ENCODE data around the gene ZNF385D. TPM values are rescaled to one million over a fixed set of nuclear protein-coding genes. Genes with fewer than 3 reads are reported as not detected.
A peak's percentile ranks its signal among the peaks of the same experiment; 100 is the strongest.

ZNF385D gene
- total RNA-seq, 3 donors from 2014 or later: 3.2 to 4.3 (median 3.8) TPM

DNA sequence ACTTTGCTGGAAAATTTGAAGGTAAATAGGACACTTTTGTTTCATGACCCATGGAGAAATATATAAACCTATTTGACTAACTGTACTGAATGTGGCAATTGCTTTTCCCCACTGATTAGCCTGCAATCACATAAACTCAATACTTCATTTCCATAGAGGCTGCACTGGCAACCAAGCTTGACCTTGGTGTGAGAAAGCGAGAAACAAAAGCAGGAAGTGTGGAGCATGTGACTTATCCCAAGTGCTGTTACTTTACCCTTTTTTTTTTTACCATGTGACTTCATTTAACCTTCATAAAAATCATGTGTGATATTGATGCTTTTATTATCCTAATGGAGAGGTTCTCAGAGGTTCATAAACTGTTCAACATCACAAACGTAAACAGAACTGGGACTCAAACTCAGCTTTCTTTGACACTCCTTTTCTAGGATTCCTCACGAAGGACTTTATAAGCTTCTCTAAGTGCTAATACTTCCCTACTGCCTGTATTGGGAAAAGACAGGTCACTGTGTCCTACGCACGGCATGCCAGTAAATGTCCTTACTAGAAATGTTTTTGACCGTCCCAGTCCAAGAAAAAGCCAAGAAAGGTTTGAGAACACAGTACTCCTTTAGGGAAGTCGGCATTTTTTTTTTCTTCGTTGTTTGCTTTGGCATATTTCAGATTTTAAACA is 34.9 kb upstream of the ZNF385D start:
- H3K4me3 ChIP-seq: no peak overlapping the region
- no peaks in the 10 kb centered on the region for H3K9me3 ChIP-seq
- H3K36me3 ChIP-seq: no peaks in the 10 kb centered on the region
- peak overlapping the region; percentile 43 to 53 for H3K27ac ChIP-seq
- no peak for TF ChIP-seq POLR2A (IDR thresholded peaks at IDR 0.05)
- TF ChIP-seq, protein P1, sequence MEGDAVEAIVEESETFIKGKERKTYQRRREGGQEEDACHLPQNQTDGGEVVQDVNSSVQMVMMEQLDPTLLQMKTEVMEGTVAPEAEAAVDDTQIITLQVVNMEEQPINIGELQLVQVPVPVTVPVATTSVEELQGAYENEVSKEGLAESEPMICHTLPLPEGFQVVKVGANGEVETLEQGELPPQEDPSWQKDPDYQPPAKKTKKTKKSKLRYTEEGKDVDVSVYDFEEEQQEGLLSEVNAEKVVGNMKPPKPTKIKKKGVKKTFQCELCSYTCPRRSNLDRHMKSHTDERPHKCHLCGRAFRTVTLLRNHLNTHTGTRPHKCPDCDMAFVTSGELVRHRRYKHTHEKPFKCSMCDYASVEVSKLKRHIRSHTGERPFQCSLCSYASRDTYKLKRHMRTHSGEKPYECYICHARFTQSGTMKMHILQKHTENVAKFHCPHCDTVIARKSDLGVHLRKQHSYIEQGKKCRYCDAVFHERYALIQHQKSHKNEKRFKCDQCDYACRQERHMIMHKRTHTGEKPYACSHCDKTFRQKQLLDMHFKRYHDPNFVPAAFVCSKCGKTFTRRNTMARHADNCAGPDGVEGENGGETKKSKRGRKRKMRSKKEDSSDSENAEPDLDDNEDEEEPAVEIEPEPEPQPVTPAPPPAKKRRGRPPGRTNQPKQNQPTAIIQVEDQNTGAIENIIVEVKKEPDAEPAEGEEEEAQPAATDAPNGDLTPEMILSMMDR (IDR thresholded peaks at IDR 0.05): no peak
- TF ChIP-seq POLR2AphosphoS5 (IDR thresholded peaks at IDR 0.05): no peak
- intact Hi-C loops (cut with DNase I; ENCODE audit: low total_unique reads): no loop called here
- no peaks in the 10 kb centered on the region for H3K4me1 ChIP-seq
- no peak for DNase-seq (ENCODE audit: low spot score in 2 of 2)
- H3K27me3 ChIP-seq: no peaks in the 10 kb centered on the region

DNA sequence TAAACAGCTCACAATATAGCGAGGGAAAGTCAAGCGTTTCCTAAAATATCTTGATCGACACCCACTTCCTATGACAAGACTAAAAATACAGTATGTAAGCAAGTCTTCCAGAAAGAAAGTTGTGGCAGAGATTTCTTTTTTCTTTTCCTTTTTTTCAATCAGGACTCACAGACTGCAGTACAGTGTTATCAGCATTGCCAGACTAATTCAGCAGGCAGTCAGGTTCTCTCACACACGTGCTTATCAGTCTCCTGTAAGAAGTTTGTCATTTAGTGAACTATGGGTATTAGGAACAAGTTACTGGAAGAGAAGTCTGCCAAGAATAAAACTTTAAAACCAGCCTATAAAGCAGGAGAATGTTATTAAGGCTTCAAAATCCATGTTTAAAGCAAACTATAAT is 32.8 kb upstream of the ZNF385D start:
- TF ChIP-seq POLR2A (IDR thresholded peaks at IDR 0.05) (no peak), POLR2AphosphoS5 (IDR thresholded peaks at IDR 0.05) (no peak)
- TF ChIP-seq, protein P1 (IDR thresholded peaks at IDR 0.05): no peak
- Histone ChIP-seq H3K27ac (no peak overlapping the region), H3K4me3 (no peak overlapping the region), H3K4me1 (no peaks in the 10 kb centered on the region), H3K36me3 (no peaks in the 10 kb centered on the region), H3K27me3 (no peaks in the 10 kb centered on the region), H3K9me3 (no peaks in the 10 kb centered on the region)
- intact Hi-C loops (cut with DNase I; ENCODE audit: low total_unique reads): no loop called here
- no peak for DNase-seq (ENCODE audit: low spot score in 2 of 2)

DNA sequence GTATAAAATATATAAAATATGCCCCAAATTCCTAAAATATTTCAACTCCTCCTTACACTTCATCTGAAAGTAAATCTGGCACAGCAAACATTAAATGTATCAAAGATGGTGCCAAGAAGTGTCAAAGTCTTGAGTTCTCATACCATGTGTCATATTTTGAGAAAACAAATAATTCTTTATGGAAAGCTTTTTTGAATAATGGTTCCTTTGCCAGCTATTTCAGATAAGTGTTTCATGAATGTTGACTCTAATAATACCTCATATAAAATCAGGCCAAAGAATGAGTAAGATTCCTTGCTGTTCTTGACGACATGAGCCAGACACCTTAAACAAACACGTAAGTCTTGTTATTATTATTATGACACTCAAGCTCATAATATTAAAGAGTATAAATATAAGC is 30.3 kb upstream of the ZNF385D start:
- TF ChIP-seq POLR2AphosphoS5 (IDR thresholded peaks at IDR 0.05) (no peak), POLR2A (IDR thresholded peaks at IDR 0.05) (no peak)
- TF ChIP-seq, protein P1 (IDR thresholded peaks at IDR 0.05): no peak
- Histone ChIP-seq H3K4me1 (no peaks in the 10 kb centered on the region), H3K9me3 (no peaks in the 10 kb centered on the region), H3K36me3 (no peaks in the 10 kb centered on the region), H3K4me3 (no peak overlapping the region), H3K27me3 (no peaks in the 10 kb centered on the region), H3K27ac (no peak overlapping the region)
- DNase-seq (ENCODE audit: low spot score in 2 of 2): no peak
- intact Hi-C loops (cut with DNase I; ENCODE audit: low total_unique reads): no loop called here

DNA sequence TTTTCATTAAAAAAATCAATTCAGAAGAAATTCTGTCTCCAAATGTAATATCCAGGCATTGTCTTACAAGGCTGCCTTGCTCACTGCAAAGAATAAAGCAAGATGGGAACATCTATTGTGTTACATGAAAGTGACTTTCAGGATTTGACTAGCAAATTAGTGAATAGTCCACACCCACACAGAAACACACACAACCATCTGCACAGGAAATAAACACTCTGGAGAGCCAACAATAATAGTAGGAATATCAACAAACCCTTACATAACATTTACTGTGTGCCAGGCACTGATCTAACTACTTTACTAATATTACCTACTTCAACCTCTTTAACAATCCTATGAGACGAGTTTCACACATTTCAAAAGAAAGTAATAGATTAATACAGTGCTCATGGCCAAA is 28.9 kb upstream of the ZNF385D start:
- no peaks in the 10 kb centered on the region for H3K4me1 ChIP-seq
- TF ChIP-seq POLR2A (IDR thresholded peaks at IDR 0.05) (no peak), POLR2AphosphoS5 (IDR thresholded peaks at IDR 0.05) (no peak)
- TF ChIP-seq, protein P1 (IDR thresholded peaks at IDR 0.05): no peak
- no peak overlapping the region for H3K4me3 ChIP-seq
- no peaks in the 10 kb centered on the region for H3K27me3 ChIP-seq
- intact Hi-C loops (cut with DNase I; ENCODE audit: low total_unique reads): no loop called here
- no peaks in the 10 kb centered on the region for H3K9me3 ChIP-seq
- H3K27ac ChIP-seq: no peak overlapping the region
- no peaks in the 10 kb centered on the region for H3K36me3 ChIP-seq
- DNase-seq (ENCODE audit: low spot score in 2 of 2): no peak

DNA sequence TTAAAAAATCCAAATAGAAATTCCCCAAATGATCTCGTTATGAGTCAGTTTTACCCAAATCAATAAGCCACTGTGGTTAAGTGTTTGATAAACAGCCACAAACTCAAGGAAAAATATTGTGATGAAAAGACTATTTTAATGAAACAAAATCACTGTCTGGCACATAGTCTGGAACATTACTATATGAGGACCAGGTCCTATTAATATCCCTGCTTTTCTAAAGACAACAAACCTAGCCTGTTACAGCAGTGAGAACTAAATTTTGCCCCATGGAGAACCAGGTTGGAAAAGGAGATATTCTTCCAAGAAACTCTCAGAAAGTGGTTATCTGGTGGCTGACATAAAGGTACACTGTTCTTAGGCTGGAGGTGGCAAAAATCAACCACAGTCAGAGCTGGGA is 27.7 kb upstream of the ZNF385D start:
- intact Hi-C loops (cut with DNase I; ENCODE audit: low total_unique reads): no loop called here
- peak overlapping the region in 1 of 2 donors; percentile 1 for H3K27ac ChIP-seq
- no peak for DNase-seq (ENCODE audit: low spot score in 2 of 2)
- no peak overlapping the region for H3K4me3 ChIP-seq
- H3K4me1 ChIP-seq: no peaks in the 10 kb centered on the region
- TF ChIP-seq, protein P1 (IDR thresholded peaks at IDR 0.05): no peak
- TF ChIP-seq POLR2A (IDR thresholded peaks at IDR 0.05): no peak
- H3K27me3 ChIP-seq: no peaks in the 10 kb centered on the region
- no peaks in the 10 kb centered on the region for H3K36me3 ChIP-seq
- H3K9me3 ChIP-seq: no peaks in the 10 kb centered on the region
